Measurements from ENCODE around the gene FAM168A.
A peak's percentile ranks its signal among the peaks of the same experiment; 100 is the strongest.
"Not testable (repeated sequence)": the region's sequence is repeated elsewhere in the genome, so short reads cannot be mapped to it uniquely, and the experiment has no call there.

The FAM168A gene

DNA sequence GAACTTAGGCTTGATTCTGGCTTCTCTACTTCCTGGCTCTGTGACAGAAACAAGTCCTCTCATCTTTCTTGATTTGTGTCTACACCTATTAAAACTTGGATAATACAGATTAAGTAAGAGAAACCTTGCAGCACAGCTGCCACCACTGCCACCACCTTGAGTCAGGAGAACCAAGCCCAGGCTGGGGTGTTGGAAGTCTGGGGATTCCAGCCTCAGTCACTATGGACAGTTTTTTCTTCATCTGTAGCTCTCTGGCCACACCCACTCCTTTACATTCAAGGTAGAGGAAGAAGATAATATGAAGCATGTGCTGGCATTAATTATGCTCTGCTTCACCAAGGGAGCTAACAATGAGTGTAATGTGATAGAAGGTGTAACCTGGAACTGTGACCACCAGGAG, 146.0 kb downstream of the FAM168A start:
- H3K4me3 ChIP-seq (ENCODE audit: low read length) = no peak overlapping the region
- DNase-seq (ENCODE audit: low read depth) = no peak
- TF ChIP-seq, protein P1, sequence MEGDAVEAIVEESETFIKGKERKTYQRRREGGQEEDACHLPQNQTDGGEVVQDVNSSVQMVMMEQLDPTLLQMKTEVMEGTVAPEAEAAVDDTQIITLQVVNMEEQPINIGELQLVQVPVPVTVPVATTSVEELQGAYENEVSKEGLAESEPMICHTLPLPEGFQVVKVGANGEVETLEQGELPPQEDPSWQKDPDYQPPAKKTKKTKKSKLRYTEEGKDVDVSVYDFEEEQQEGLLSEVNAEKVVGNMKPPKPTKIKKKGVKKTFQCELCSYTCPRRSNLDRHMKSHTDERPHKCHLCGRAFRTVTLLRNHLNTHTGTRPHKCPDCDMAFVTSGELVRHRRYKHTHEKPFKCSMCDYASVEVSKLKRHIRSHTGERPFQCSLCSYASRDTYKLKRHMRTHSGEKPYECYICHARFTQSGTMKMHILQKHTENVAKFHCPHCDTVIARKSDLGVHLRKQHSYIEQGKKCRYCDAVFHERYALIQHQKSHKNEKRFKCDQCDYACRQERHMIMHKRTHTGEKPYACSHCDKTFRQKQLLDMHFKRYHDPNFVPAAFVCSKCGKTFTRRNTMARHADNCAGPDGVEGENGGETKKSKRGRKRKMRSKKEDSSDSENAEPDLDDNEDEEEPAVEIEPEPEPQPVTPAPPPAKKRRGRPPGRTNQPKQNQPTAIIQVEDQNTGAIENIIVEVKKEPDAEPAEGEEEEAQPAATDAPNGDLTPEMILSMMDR (conservative IDR thresholded peaks at IDR 0.05; ENCODE audit: low read length) = no peak

DNA sequence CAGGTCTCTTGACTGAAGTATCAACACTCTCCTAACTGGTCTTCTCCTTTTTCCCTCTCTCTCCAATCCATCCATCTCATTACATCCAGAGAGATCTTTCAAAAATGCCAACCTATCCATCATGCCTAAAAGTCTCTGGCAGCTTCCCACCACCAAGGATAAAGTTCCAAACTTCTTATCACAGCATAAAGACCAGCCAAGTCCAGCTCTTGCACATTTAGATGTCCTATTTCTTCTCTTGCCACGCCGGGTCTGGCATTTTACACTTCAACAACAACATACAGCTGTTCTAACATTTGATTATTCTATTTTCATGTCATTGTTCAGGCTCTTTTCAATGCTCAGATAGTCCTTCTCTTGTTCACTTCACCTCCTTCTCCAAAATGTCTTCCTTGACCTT, 151.1 kb downstream of the FAM168A start:
- TF ChIP-seq, protein P1 (conservative IDR thresholded peaks at IDR 0.05; ENCODE audit: low read length) = no peak
- no peak for DNase-seq (ENCODE audit: low read depth)
- H3K4me3 ChIP-seq (ENCODE audit: low read length) = no peak overlapping the region

DNA sequence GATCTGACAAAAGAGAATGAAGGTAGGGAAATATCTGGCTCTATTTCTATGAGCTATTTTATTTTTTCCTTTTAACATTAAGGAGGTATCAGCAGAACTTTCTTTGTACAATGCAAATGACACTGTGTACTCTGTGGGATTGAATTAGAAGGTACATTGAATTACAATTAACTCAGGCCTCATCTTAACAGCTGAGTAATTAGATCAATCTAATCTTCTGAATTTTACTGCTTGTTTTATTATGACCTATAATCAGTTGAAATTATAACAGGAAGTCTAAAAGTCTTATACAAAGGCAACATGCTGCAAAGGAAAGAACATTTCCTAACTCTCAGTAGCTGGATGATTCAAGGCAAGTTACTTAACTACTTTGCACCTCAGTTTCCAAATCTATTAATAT, 151.9 kb downstream of the FAM168A start:
- TF ChIP-seq, protein P1 (conservative IDR thresholded peaks at IDR 0.05; ENCODE audit: low read length) = no peak
- no peak for DNase-seq (ENCODE audit: low read depth)
- no peak overlapping the region for H3K4me3 ChIP-seq (ENCODE audit: low read length)

DNA sequence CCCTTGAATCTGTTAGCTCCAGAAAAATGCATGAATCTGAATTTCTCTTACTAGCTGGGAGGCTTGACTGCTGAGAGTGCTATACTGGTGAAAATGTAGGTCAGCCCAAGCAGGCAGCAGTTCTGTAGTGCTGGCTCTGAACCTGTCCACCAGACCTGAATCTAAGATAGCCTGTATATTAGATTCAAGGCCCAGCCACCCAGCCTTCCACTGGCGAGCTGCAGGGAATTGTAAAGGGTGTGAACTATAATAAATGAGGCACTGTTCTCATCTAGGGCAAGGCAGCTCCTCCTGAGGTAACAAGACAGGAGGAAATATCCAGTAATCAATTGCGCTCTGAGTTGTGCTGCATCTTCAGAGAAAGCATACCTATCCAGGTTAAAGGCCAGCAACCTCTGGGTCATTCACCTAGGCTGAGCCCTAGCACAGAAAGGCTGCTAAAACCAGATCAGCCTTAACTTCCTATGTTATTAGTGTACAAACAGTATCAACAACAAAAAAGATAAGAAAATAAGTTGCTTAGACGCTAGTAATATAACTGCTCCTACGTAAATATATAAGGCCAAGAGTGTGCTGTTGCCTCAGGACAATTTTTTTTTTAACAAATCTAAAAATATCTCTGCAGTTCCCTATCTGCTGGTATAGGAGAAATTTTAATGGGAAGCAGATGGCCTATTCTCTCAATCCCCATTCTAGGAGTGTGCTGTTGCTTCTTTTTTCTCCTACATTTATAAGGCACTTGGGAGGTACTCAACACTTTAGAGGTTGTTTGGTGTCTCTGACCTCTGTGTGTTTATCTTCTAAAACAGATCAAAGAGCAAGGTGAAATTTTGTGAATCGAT, 158.7 kb downstream of the FAM168A start:
- peak; percentile 51 for DNase-seq (ENCODE audit: low read depth)
- TF ChIP-seq, protein P1 (conservative IDR thresholded peaks at IDR 0.05; ENCODE audit: low read length) = no peak
- H3K4me3 ChIP-seq (ENCODE audit: low read length) = no peak overlapping the region

DNA sequence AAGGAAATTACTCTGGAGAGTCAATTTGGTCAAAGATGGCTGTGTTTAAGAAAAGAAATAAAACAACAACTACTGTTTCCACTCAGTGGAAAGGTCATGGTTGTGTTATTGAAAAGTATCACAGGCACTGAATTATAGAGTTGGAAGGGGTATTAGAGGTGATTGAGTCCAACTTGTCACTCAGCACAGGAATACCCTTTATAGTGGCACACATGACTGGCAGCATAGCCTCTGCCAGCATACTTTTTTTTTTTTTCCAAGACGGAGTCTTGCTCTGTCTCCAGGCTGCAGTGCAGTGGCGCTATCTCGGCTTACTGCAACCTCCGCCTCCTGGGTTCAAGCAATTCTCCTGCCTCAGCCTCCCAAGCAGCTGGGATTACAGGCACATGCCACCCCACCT, 161.1 kb downstream of the FAM168A start:
- H3K4me3 ChIP-seq (ENCODE audit: low read length); DNase-seq (ENCODE audit: low read depth): not testable (repeated sequence)

DNA sequence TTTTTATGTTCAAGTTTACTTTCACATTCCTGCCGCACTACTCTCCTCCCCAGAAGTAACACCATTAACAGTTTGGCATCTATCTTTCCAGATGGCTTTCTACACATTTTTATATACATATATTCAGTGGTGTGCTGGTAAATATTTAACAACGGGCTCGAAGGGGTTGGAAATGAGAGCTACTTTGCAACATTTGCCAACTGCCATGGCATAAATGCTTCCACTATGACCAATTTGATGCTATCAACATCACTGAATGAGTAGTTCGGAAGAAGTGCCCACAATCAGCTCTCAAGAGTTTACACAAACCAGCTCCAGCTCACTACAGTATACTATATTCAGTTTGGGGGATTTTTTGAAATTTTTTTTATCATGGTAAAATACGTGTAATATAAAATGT, 166.5 kb downstream of the FAM168A start:
- DNase-seq (ENCODE audit: low read depth) = no peak
- TF ChIP-seq, protein P1 (conservative IDR thresholded peaks at IDR 0.05; ENCODE audit: low read length) = no peak
- no peak overlapping the region for H3K4me3 ChIP-seq (ENCODE audit: low read length)

DNA sequence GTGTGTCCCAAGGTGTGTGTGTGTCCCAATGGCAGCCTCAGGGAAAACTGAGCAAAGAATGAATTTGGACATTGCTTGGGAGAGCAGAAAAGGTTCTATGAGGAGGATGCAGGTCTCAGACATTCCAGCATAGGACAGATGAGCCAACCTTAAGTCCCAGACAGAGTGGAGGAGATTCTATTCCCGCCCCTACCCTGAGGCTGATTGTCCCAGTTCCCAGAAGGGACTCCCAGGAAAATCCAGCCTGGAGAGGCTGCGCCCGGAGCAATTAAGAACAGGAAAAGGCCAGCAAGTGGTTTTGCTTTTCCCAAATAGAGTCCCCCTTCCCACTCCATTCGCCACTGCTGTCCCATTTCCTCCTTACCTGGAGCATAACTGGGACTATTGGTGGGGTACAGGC, 167.6 kb downstream of the FAM168A start:
- DNase-seq (ENCODE audit: low read depth) = no peak
- no peak overlapping the region for H3K4me3 ChIP-seq (ENCODE audit: low read length)
- TF ChIP-seq, protein P1 (conservative IDR thresholded peaks at IDR 0.05; ENCODE audit: low read length) = no peak

All from AG10803 (cell line).